PFSK-1 (cell line): Measurements from ENCODE around the gene MRPL33.

Source experiments
- POLR2AphosphoS5 ChIP-seq: IDR thresholded peaks from 2 replicates; pipeline ENCODE4 v1.6.1; 2012; ENCODE audit warnings: low read depth, mild to moderate bottlenecking, control low read depth, low read length, moderate library complexity
- REST ChIP-seq, 2 experiments: IDR thresholded peaks; 2 replicates each; pipeline versions ENCODE4 v1.6.1 to v1.8.0; 2011 to 2012; ENCODE audit warnings: low read depth in 2 of 2, low read length in 2 of 2, control low read depth in 1 of 2, inconsistent platforms in 1 of 2, mild to moderate bottlenecking in 1 of 2, moderate library complexity in 1 of 2; ENCODE audit not compliant: insufficient read depth in 1 of 2
- SIN3A ChIP-seq: IDR thresholded peaks from 2 replicates; pipeline ENCODE4 v1.6.1; 2012; ENCODE audit warnings: mild to moderate bottlenecking, low read length, moderate library complexity, borderline replicate concordance; ENCODE audit not compliant: insufficient read depth
- TAF1 ChIP-seq: IDR thresholded peaks from 2 replicates; pipeline ENCODE4 v1.6.1; 2012; ENCODE audit warnings: low read length, control low read depth, borderline replicate concordance; ENCODE audit not compliant: insufficient read depth

- TF ChIP-seq SIN3A (no peak), TAF1 (no peak), REST (IDR thresholded peaks at IDR 0.05; ENCODE audit: insufficient read depth in 1 of 2, low read depth in 2 of 2, low read length in 2 of 2) (no peak), POLR2AphosphoS5 (no peak)
These were observed 41.3 kb upstream of the MRPL33 start for GRCh38 chr2:27730261-27730662.
